NCI-H748 treated with DMSO at 0.1 percent for 48 hours (cell line): ENCODE data around the gene MTCH1.

Experiments used
- DNase-seq: peaks from one replicate; lab custom pipeline; 2025; lab: John Stamatoyannopoulos, UW

The MTCH1 gene

DNA sequence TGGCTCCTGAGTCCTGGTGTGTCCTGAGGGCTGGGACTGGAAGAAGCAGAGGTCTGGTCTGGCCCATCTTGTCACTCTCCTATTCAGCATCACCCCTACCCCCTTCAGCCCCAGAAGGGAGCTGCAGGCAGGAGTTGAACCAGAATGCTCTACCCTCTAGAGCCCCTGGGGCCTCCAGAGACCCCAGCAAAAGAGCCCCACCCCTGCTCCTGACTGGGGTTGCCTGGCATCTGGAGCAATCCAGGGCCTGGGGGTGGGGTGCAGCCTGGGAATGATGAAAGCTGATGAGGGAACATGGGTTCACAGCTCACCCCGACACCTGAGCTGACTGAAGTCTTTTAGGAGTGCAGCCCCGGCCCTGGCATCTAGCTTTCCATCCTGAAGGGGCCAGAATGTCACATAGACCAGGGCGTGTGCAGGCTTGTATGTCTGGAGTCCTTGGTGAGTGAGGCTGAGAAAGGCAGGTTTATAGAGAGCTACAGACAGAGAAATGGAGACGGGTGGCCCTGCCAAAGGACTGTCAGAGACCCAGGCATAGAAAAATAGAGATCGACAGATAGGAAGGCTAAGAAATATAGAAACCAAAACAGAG, 31.7 kb upstream of the MTCH1 start:
- no peak for DNase-seq

DNA sequence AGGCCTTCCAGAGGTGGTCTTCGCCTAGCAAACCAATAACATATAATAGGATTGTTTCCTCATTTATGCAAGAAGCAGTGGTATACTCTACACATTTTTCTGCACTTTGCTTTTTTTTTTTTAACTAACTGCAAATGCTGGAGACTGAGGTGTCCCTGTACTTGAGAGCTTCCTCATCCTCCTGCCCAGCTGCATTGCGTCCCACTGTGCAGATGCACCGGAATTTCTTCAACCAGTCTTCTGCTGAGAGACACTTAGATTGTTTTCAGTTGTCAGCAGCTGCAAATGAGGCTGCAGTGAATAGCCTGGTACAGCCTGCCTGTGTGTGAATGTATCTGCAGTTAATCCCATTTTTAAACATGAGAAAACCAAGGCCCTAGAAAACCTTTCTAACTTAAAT, 31.0 kb upstream of the MTCH1 start:
- no peak for DNase-seq

DNA sequence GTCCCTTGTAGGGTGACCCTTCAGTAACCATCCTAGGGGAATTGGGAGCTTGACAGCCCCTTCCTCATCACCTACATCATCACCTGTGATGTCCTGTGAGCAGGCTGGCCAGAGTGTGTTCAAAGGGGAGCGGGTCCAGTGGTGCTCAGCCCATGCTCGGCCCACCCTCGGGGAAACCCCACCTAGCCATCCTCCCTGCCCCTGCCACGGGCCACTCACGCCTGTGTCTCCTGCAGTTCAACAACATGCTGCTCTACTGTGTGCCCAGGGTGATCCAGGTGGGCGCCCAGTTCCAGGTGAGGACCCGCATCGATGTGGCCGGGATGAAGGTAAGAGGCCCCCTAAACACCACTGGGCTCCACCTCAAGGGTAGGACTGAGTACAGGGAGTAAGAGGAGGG, 29.5 kb upstream of the MTCH1 start:
- DNase-seq: no peak

- DNase-seq: no peak
Measured at GRCh38 chr6:37014667-37015066, 28.7 kb upstream of the MTCH1 start.

- no peak for DNase-seq
Measured at GRCh38 chr6:37013516-37014491, 27.8 kb upstream of the MTCH1 start.

DNA sequence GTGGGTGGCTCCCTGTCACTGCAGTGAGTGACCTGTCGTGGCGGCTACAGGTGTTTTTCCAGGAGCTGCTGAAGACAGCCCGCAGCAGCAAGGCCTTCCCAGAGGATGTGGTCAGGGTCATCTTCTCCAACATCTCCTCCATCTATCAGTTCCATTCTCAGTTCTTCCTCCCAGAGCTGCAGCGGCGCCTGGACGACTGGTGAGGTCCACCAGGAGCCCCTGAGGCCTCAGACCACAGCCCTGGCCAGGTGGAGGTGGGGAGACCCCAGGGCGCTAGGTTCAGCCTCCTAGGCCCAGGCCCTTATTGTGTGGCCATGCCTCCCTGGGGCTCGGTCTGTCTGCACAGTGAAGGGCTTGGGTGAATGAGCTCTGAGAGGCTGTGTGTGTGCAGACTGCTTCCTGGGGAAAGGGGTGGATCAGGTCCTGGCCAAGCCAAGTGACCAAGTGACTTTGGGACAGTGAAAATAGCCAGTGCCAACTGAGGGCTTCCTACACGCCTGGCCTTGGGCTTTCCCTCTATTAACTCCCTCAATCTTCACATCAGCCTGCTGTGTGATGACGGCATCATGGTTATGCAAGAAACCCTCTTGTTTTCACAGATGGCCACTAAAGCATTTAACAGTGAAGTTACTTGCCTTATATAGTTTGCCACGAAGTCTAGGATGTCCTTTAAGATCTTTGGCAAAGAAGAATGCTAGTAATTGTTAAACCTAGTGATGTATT, 25.8 kb upstream of the MTCH1 start:
- DNase-seq: no peak

- DNase-seq: no peak
Measured at GRCh38 chr6:37010402-37010892, 24.5 kb upstream of the MTCH1 start.

DNA sequence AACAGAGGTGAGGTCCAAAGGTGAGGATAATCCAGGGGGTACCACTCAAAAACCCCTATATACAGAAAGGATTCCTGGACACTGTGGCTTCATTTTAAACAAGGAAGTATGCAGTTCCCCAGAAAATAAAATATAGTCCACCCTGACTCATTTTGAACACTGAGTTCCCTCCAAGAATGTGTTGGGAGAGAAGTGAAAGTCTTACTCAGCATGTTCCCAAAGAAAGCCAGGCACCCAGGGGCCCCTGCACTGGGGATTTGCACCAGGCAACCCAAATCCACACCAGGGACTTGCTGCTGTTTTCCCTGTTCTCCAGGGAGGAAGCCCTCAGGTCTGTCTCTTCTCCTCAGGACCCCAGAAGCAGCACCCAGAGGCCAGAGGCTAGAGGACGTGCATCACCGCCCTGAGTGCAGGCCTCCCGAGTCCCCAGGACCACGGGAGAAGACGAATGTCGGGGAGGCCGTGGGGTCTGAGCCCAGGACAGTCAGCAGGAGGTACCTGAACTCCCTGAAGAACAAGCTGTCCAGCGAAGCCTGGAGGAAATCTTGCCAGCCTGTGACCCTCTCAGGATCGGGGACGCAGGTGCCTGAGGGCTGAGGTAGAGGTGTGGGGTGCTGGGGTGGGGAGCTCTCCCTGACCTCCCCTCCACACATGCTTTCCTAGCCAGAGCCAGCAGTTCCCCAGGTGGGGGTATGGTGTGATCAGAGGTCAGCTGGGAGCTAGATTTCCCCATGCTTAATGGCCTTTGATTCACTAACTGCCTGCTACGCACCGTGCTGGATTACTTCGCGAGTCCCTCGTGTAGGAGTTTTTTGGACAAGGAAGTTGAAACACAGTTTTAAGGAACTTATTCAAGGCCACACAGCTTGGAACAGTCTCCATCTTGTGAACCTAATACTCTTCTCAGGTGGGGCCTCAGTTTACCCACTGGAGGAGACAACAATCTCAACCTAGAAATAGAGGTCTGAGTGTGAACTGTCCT, 22.8 kb upstream of the MTCH1 start:
- DNase-seq: no peak

DNA sequence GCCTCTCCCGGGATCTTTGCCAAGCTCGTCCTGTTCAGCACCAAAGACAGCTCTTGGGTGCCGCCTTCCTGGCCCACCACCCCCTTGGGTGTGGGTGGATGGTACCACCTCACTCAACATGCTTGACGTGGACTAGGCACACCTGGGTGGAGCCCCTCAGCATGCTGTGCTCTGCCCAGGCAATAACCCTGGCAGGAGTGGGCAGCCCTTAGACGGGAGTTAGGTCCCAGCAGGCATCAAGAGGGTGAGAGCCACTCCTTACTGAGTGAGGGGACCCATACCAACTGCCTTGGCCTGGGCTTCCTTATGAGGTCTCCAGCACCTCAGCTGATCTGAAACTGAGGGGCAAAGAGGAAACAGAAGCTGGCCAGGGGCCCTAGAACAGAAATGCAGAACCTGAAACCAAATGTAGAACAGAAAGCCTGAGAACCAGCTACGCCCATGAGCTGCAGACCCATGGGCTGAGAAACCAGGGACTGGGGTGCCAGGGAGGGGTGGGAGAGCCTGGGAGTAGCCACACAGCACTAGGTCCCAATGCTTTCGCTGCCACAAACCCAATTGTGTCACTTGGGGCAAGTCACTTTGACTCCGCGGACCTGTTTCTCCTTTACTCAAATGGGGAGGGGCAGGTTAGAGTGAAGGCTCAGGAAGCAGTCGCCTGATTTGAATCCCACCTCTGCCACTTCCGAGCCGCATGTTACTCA, 21.5 kb upstream of the MTCH1 start:
- DNase-seq: no peak

DNA sequence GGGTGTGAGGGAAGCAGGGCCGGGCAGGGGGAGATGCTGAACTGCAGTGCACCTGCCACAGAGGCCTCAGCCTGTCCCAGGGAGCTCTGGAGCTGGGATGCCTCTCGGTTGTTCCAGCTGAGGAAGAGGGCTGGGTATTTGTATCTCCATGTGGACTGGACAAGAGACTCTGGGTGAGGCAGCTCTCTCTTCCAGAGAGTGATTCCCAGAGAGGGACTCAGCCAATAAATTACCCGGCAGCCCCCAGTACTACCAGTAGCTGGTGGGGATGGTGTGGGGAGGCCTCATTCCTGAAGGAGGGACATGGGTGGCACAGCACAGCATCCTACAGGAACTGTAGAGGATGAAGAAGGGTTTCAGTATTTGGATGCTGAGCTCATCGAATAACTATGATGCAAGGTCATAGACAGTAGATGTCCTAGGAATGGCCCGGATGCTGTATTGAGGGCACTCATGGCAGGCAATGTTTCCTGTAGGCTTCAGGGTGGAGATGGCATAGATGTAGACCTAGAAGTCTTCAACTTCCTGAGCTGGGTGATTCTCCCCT, 20.9 kb upstream of the MTCH1 start:
- no peak for DNase-seq

DNA sequence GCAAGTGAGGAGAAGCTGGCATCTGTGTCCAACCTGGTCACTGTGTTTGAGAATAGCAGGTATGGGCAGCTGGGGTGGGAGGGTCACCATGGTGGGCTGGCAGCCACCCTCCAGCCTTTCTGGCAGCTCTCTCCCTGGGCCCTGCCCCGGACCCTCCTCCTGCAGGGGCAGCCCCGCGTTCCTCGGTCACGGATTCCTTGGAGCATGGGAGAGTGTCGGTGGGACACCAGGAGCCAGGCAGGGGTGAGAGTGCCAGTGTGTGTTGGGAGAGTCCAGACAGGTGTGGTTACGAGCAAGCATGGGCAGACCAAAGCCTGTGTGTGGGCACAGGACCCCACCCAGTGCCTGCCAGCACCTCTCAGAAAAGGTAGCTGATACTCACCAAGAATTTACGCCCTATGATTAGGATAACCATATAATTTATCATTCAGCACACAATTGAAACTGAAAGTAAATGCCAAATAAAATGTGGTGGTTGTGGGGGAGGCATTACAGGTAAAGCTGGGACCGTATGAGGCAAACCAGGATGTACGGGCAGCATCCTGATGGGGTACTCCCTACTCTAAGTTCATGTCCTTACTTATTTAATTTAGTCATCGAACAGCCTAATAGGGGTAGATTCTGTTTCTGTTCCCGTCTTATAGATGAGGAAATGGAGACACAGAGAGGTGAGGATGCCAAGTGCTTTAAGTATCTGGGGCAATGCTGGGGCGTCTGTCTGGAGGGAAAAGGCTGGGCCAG, 20.0 kb upstream of the MTCH1 start:
- no peak for DNase-seq

DNA sequence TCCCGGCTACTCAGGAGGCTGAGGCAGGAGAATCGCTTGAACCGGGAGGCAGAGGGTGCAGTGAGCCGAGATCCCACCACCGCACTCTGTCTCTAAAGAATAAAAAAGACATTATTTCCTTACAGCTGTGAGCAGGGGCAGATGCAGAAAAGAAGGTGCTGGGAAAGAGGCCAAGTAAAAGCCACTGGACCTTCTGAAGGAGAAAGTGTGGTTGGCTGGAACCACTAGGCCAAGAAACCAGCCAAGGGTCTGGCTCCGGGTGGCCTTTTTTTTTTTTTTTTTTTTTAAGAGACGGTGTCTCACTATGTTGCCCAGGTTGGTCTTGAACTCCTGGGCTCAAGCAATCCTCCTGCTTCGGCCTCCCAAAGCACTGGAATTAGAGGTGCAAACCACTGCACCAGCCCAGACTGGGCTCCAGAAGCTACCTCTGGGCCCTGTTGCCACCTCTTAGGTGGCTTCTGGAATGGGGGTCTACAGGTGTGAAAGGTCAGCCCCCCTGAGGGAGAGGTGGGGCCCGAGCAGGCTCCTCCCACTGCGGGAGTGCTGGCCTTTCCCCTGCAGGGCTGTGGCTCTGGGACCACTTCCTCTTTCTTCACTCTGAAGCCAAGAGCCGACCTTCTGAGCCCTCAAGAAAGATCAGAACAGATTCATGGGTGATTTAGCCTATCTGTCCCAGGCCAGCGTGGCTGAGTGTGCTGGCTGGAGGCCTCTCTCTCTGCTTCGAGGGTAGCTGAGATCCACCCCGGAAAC, 19.2 kb upstream of the MTCH1 start, which contains the start of gene FGD2:
FGD2 (plus strand) TSS at position 595 of the 750 bp plus-strand sequence. CDS start 163 bp downstream, outside the sequence.
- DNase-seq: no peak

DNA sequence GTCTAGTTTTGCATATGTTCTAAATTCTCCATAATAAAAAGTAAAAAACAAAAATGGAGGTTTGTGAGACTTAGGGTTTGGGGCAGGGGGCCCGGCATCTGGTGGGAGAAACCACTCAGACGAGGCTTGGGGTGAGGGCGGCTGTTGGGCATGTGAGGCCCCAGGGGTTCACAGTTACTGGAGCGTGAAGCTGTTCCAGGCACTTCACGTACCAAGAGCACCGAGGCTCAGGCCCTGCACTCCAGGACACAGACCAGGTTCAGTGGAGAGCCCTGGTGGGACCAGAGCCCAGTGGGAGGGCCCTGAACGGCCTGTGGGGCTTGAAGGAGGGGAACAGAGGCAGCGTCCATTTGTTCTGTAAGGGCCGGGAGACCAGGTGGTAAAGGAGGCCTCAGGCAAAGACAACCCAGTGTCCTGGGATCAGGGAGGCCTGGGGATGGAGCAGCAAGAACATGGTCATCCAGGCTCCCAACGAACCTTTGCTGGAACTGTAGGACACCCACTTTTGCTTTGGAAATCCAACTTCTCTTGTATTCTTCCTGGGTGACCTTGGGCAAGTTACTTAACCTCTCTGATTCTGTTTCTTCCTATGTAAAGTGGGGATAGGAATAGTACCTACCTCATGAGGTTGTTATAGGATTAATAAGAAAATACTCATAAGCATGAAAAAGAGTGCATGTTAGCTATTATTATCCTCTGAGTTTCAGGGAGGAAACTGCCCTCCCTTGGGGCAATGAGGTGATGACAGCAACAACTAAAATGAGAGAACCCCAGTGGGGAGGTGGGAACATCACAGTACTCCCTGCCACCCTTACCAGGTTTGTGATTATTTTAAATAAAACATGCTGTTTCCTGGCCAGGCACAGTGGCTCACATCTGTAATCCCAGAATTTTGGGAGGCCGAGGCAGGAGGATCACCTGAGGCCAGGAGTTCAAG, 18.3 kb upstream of the MTCH1 start:
- DNase-seq: no peak

DNA sequence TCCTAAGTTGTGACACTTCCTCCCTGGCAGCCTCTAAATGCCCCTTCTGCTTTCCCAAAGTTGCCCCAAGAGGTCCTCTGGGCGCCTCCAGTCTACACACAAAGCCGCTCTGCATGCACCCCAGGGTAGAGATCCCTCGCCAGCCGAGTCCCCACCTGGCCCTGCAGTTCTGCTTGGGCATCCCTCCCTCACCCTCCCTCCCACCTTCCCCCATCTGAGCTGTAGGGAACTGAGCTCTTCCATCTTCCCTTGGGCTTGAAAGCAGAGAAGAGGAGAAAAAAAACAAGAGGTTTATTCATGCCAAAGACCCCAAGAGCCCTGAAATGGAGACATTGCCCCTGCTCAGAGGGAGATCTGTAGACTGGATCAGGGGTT, 13.7 kb upstream of the MTCH1 start:
- DNase-seq: no peak

- no peak for DNase-seq
Measured at GRCh38 chr6:36999061-36999750, 13.2 kb upstream of the MTCH1 start.

GRCh38 chr6:36998723-36999038, 12.7 kb upstream of the MTCH1 start:
- DNase-seq: no peak
